ENCODE results near the gene STUM.

STUM gene

DNA sequence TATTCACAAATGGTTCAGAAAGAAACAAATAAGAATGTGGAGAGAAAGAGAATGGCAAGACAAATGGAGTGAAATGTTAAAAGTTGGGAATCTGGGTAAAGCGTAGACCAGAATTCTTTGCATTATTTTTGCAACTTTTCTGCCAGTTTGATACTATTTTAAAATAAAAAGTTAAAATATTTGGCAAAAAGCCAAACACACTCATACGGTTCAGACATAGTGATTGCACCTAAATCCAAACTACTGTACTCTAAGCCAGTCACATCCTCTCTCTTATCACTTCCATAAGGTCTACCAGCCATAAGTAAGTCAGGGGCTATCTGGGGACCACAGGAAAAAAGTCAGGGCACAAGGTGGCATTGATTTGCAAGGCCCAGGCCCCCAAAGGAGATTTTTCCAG is 14.4 kb downstream of the STUM start:
- no peak overlapping the region for H3K4me2 ChIP-seq (ENCODE audit: low read length)
- no peak overlapping the region for H2BK5ac ChIP-seq (ENCODE audit: low read depth, low read length, poor library complexity)
- H3K14ac ChIP-seq (ENCODE audit: low read length), result no peak overlapping the region
- H4K91ac ChIP-seq (ENCODE audit: low read depth, low read length), result no peak overlapping the region
- no peak overlapping the region for H2BK120ac ChIP-seq (ENCODE audit: insufficient read depth, low read length, poor library complexity)
- no peak overlapping the region for H3K9ac ChIP-seq (ENCODE audit: low read length)
- H2BK12ac ChIP-seq (ENCODE audit: low read length), result no peak overlapping the region
- no peak overlapping the region for H4K12ac ChIP-seq (ENCODE audit: low read depth, low read length)
- no peak overlapping the region for H3K18ac ChIP-seq (ENCODE audit: low read length)
- no peak overlapping the region for H3K23ac ChIP-seq (ENCODE audit: low read length)
- no peak overlapping the region for H3K4me3 ChIP-seq (ENCODE audit: low read depth, low read length)
- no peak for DNase-seq
- H3K79me2 ChIP-seq (ENCODE audit: control insufficient read depth, insufficient read depth, low read length, poor library complexity), result no peaks in the 10 kb centered on the region
- H3K27me3 ChIP-seq (ENCODE audit: insufficient read depth, low read length), result no peaks in the 10 kb centered on the region
- H2AK5ac ChIP-seq (ENCODE audit: low read length), result no peak overlapping the region
- H3K9me3 ChIP-seq (ENCODE audit: insufficient read depth, low read depth, low read length), result peaks cover 3% of the 10 kb centered on the region
- H2AFZ ChIP-seq (ENCODE audit: insufficient read depth, low read length, poor library complexity), result no peak overlapping the region
- no peaks in the 10 kb centered on the region for H3K36me3 ChIP-seq (ENCODE audit: control insufficient read depth in 1 of 2, insufficient read depth in 2 of 2, low read length in 2 of 2)
- no peaks in the 10 kb centered on the region for H3K79me1 ChIP-seq (ENCODE audit: low read length)
- no peak overlapping the region for H3K4ac ChIP-seq (ENCODE audit: low read depth, low read length)
- WGBS (ENCODE audit: extremely low coverage, insufficient coverage, insufficient read length), result no CpG with 5 or more reads among the region's 2 CpGs
- no peaks in the 10 kb centered on the region for H3K4me1 ChIP-seq (ENCODE audit: control insufficient read depth in 1 of 2, insufficient read depth in 2 of 2, low read length in 2 of 2)
- H4K8ac ChIP-seq (ENCODE audit: low read depth, low read length), result no peak overlapping the region
- no peak overlapping the region for H3K27ac ChIP-seq (ENCODE audit: low read depth, low read length)

- H3K9me3 ChIP-seq (ENCODE audit: insufficient read depth, low read depth, low read length), result peaks cover 3% of the 10 kb centered on the region
- H2BK120ac ChIP-seq (ENCODE audit: insufficient read depth, low read length, poor library complexity), result no peak overlapping the region
- H2AFZ ChIP-seq (ENCODE audit: insufficient read depth, low read length, poor library complexity), result no peak overlapping the region
- no peak overlapping the region for H2BK12ac ChIP-seq (ENCODE audit: low read length)
- no peak overlapping the region for H4K91ac ChIP-seq (ENCODE audit: low read depth, low read length)
- no peak overlapping the region for H2BK5ac ChIP-seq (ENCODE audit: low read depth, low read length, poor library complexity)
- no peak overlapping the region for H3K4me2 ChIP-seq (ENCODE audit: low read length)
- H3K79me1 ChIP-seq (ENCODE audit: low read length), result no peaks in the 10 kb centered on the region
- no peak overlapping the region for H3K18ac ChIP-seq (ENCODE audit: low read length)
- H3K4me1 ChIP-seq (ENCODE audit: control insufficient read depth in 1 of 2, insufficient read depth in 2 of 2, low read length in 2 of 2), result peaks cover 0 to 3% of the 10 kb centered on the region in 2 experiments
- H2AK5ac ChIP-seq (ENCODE audit: low read length), result no peak overlapping the region
- H3K4ac ChIP-seq (ENCODE audit: low read depth, low read length), result no peak overlapping the region
- H3K23ac ChIP-seq (ENCODE audit: low read length), result no peak overlapping the region
- no peak overlapping the region for H3K4me3 ChIP-seq (ENCODE audit: low read depth, low read length)
- no peak overlapping the region for H4K8ac ChIP-seq (ENCODE audit: low read depth, low read length)
- WGBS (ENCODE audit: extremely low coverage, insufficient coverage, insufficient read length), result no CpG with 5 or more reads among the region's 6 CpGs
- no peak for DNase-seq
- H3K14ac ChIP-seq (ENCODE audit: low read length), result no peak overlapping the region
- no peak overlapping the region for H3K27ac ChIP-seq (ENCODE audit: low read depth, low read length)
- no peaks in the 10 kb centered on the region for H3K36me3 ChIP-seq (ENCODE audit: control insufficient read depth in 1 of 2, insufficient read depth in 2 of 2, low read length in 2 of 2)
- H4K12ac ChIP-seq (ENCODE audit: low read depth, low read length), result no peak overlapping the region
- no peaks in the 10 kb centered on the region for H3K27me3 ChIP-seq (ENCODE audit: insufficient read depth, low read length)
- H3K79me2 ChIP-seq (ENCODE audit: control insufficient read depth, insufficient read depth, low read length, poor library complexity), result no peaks in the 10 kb centered on the region
- H3K9ac ChIP-seq (ENCODE audit: low read length), result no peak overlapping the region
These were observed 15.1 kb downstream of the STUM start for GRCh38 chr1:226563666-226564065.

DNA sequence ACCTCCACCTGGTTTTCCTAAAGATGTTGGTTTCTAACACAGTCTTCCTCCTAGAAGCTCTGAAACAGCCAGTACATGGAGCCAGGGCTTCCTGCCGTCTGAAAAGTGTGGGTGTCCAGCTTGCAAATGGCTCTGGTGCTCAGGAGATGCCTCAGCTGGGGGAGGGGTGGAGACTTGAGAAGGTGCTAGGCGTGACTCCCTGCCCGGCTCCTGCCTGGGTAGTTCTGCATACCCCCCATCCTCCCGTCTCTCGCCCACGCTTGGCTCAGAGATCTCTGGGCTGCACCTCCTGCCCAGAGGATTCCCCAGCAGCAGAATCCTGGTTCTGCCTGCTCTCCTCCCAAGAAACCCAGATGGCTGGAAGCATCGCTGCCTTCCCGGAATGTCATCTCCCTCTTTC is 16.9 kb downstream of the STUM start:
- Histone ChIP-seq H3K79me1 (ENCODE audit: low read length) (no peaks in the 10 kb centered on the region), H3K4ac (ENCODE audit: low read depth, low read length) (no peak overlapping the region), H3K9ac (ENCODE audit: low read length) (no peak overlapping the region), H3K4me3 (ENCODE audit: low read depth, low read length) (no peak overlapping the region), H3K14ac (ENCODE audit: low read length) (no peak overlapping the region), H3K9me3 (ENCODE audit: insufficient read depth, low read depth, low read length) (peaks cover 3% of the 10 kb centered on the region), H2BK120ac (ENCODE audit: insufficient read depth, low read length, poor library complexity) (no peak overlapping the region), H3K18ac (ENCODE audit: low read length) (no peak overlapping the region), H3K4me1 (ENCODE audit: control insufficient read depth in 1 of 2, insufficient read depth in 2 of 2, low read length in 2 of 2) (peaks cover 0 to 4% of the 10 kb centered on the region in 2 experiments), H3K27me3 (ENCODE audit: insufficient read depth, low read length) (no peaks in the 10 kb centered on the region), H3K27ac (ENCODE audit: low read depth, low read length) (no peak overlapping the region), H4K91ac (ENCODE audit: low read depth, low read length) (no peak overlapping the region), H2BK12ac (ENCODE audit: low read length) (no peak overlapping the region), H3K79me2 (ENCODE audit: control insufficient read depth, insufficient read depth, low read length, poor library complexity) (no peaks in the 10 kb centered on the region), H4K8ac (ENCODE audit: low read depth, low read length) (no peak overlapping the region), H2AK5ac (ENCODE audit: low read length) (no peak overlapping the region), H3K23ac (ENCODE audit: low read length) (no peak overlapping the region), H3K36me3 (ENCODE audit: control insufficient read depth in 1 of 2, insufficient read depth in 2 of 2, low read length in 2 of 2) (no peaks in the 10 kb centered on the region), H4K12ac (ENCODE audit: low read depth, low read length) (no peak overlapping the region), H2AFZ (ENCODE audit: insufficient read depth, low read length, poor library complexity) (no peak overlapping the region), H3K4me2 (ENCODE audit: low read length) (no peak overlapping the region), H2BK5ac (ENCODE audit: low read depth, low read length, poor library complexity) (no peak overlapping the region)
- no CpG with 5 or more reads among the region's 8 CpGs for WGBS (ENCODE audit: extremely low coverage, insufficient coverage, insufficient read length)
- no peak for DNase-seq

DNA sequence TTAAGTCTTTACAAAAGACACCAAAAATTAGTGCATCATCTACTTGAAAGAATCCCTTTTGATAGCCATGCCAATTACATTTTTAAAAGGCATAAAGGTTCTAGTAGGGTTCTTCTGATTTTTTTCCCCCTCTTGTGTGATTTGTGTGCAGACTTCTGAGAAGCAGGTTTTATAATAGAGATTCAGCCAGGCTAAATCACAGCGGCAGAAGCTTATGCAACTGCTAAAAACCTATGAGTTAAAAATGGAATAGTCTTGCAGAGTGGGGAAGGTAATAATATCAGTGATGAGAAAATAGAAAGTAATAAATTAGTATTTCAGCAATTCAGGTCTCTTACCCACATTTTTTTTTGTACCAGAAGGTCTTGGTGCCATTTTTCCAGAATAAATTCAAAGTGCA is 17.7 kb downstream of the STUM start:
- no peak overlapping the region for H2AFZ ChIP-seq (ENCODE audit: insufficient read depth, low read length, poor library complexity)
- no peak overlapping the region for H3K9ac ChIP-seq (ENCODE audit: low read length)
- H3K4me2 ChIP-seq (ENCODE audit: low read length), result no peak overlapping the region
- H2BK120ac ChIP-seq (ENCODE audit: insufficient read depth, low read length, poor library complexity), result no peak overlapping the region
- H3K4me3 ChIP-seq (ENCODE audit: low read depth, low read length), result no peak overlapping the region
- H3K14ac ChIP-seq (ENCODE audit: low read length), result no peak overlapping the region
- no peaks in the 10 kb centered on the region for H3K79me1 ChIP-seq (ENCODE audit: low read length)
- H3K36me3 ChIP-seq (ENCODE audit: control insufficient read depth in 1 of 2, insufficient read depth in 2 of 2, low read length in 2 of 2), result no peaks in the 10 kb centered on the region
- no peak for DNase-seq
- H3K4me1 ChIP-seq (ENCODE audit: control insufficient read depth in 1 of 2, insufficient read depth in 2 of 2, low read length in 2 of 2), result peaks cover 0 to 4% of the 10 kb centered on the region in 2 experiments
- H3K4ac ChIP-seq (ENCODE audit: low read depth, low read length), result no peak overlapping the region
- no peak overlapping the region for H2BK12ac ChIP-seq (ENCODE audit: low read length)
- no peak overlapping the region for H4K8ac ChIP-seq (ENCODE audit: low read depth, low read length)
- H3K23ac ChIP-seq (ENCODE audit: low read length), result no peak overlapping the region
- peaks cover 3% of the 10 kb centered on the region for H3K9me3 ChIP-seq (ENCODE audit: insufficient read depth, low read depth, low read length)
- no peak overlapping the region for H4K12ac ChIP-seq (ENCODE audit: low read depth, low read length)
- H3K27me3 ChIP-seq (ENCODE audit: insufficient read depth, low read length), result no peaks in the 10 kb centered on the region
- H2AK5ac ChIP-seq (ENCODE audit: low read length), result no peak overlapping the region
- H3K79me2 ChIP-seq (ENCODE audit: control insufficient read depth, insufficient read depth, low read length, poor library complexity), result no peaks in the 10 kb centered on the region
- no CpG with 5 or more reads among the region's 1 CpG for WGBS (ENCODE audit: extremely low coverage, insufficient coverage, insufficient read length)
- no peak overlapping the region for H2BK5ac ChIP-seq (ENCODE audit: low read depth, low read length, poor library complexity)
- H4K91ac ChIP-seq (ENCODE audit: low read depth, low read length), result no peak overlapping the region
- no peak overlapping the region for H3K18ac ChIP-seq (ENCODE audit: low read length)
- H3K27ac ChIP-seq (ENCODE audit: low read depth, low read length), result no peak overlapping the region
